Sigmoid colon (tissue), 7 donors: ENCODE results near the gene CRBN. TPM values are rescaled to one million over a fixed set of nuclear protein-coding genes. Genes with fewer than 3 reads are reported as not detected.

ENCODE experiments used
- DNase-seq: peaks from one replicate; pipeline ENCODE4 v3.0.0-alpha.2; 2019
- H3K27ac ChIP-seq, 4 donors: fragments of 200-600 bp; sonication (generic); one replicate each; pipeline ENCODE4 v1.5.1; 2016 to 2019; ENCODE audit warnings: mild to moderate bottlenecking in 1 of 4
- H3K27me3 ChIP-seq, 3 donors: fragments of 200-600 bp; sonication (generic); one replicate each; pipeline ENCODE4 v1.5.1; 2019; ENCODE audit warnings: mild to moderate bottlenecking in 1 of 3
- H3K36me3 ChIP-seq, 4 donors: fragments of 200-600 bp; sonication (generic); one replicate each; pipeline ENCODE4 v1.5.1; 2016 to 2019
- H3K4me1 ChIP-seq, 4 donors: fragments of 200-600 bp; sonication (generic); one replicate each; pipeline ENCODE4 v1.5.1; 2017 to 2019
- H3K4me3 ChIP-seq, 4 donors: fragments of 200-600 bp; sonication (generic); one replicate each; pipeline ENCODE4 v1.5.1; 2017 to 2019; ENCODE audit warnings: mild to moderate bottlenecking in 2 of 4, moderate library complexity in 1 of 4
- H3K9me3 ChIP-seq, 4 donors: fragments of 200-600 bp in 3 of 4; sonication (generic) in 3 of 4; one replicate each; pipeline versions ENCODE4 v1.5.1 to v1.6.1; 2013 to 2019
- EP300 ChIP-seq, 4 donors: sonication (generic); formaldehyde crosslinking; IDR thresholded peaks; one replicate each; pipeline ENCODE4 v1.6.1; 2017; ENCODE audit warnings: antibody characterized with exemption in 4 of 4
- POLR2A ChIP-seq, 2 donors: fragments of 450-650 bp; IDR thresholded peaks; one replicate each; pipeline ENCODE4 v1.6.1; 2016; ENCODE audit warnings: antibody characterized with exemption in 2 of 2, mild to moderate bottlenecking in 2 of 2, moderate library complexity in 2 of 2
- POLR2AphosphoS5 ChIP-seq, 4 donors: sonication (generic); formaldehyde crosslinking; IDR thresholded peaks; one replicate each; pipeline ENCODE4 v1.6.1; 2017; ENCODE audit warnings: antibody characterized with exemption in 4 of 4
- WGBS, 2 donors: extraction: QIAGEN DNeasy Blood & Tissue Kit; methylation state at CpG; one replicate each; pipeline ENCODE4 v1.1.7; 2013; 5-methylcytosine and 5-hydroxymethylcytosine counted together
- intact Hi-C: fragments of 100-400 bp; cut with DNase I; formaldehyde crosslinking; loops from one replicate; pipeline ENCODE4 v1.15.1; 2023
- polyA plus RNA-seq, 3 donors: library from polyadenylated mRNA; stranded (reverse); fragments of 200-250 nt; gene quantifications; one replicate each; pipeline ENCODE4 v1.2.3, GENCODE V29; 2013
- total RNA-seq, 4 donors: library from RNA; depleted of rRNA; stranded (reverse); fragments of >200 nt; gene quantifications; one replicate each; pipeline ENCODE4 v1.1.0, GENCODE V29; 2016
- TF ChIP-seq, protein P1 (sequence below), 4 experiments: fragments of 450-650 bp in 3 of 4; fragments of 200-600 bp in 1 of 4; IDR thresholded peaks; one replicate each; pipeline ENCODE4 v1.5.1; 2016 to 2019; ENCODE audit warnings: antibody characterized with exemption in 4 of 4, mild to moderate bottlenecking in 3 of 4, moderate library complexity in 2 of 4
- donor health status: healthy with polysubstance abuse.
- donor health status: Bipolar disorder and iron deficiency.
- donor health status: healthy.

Gene CRBN
- total and polyA plus RNA-seq, 7 donors, result 24.6 to 271 (median 61.9) TPM

DNA sequence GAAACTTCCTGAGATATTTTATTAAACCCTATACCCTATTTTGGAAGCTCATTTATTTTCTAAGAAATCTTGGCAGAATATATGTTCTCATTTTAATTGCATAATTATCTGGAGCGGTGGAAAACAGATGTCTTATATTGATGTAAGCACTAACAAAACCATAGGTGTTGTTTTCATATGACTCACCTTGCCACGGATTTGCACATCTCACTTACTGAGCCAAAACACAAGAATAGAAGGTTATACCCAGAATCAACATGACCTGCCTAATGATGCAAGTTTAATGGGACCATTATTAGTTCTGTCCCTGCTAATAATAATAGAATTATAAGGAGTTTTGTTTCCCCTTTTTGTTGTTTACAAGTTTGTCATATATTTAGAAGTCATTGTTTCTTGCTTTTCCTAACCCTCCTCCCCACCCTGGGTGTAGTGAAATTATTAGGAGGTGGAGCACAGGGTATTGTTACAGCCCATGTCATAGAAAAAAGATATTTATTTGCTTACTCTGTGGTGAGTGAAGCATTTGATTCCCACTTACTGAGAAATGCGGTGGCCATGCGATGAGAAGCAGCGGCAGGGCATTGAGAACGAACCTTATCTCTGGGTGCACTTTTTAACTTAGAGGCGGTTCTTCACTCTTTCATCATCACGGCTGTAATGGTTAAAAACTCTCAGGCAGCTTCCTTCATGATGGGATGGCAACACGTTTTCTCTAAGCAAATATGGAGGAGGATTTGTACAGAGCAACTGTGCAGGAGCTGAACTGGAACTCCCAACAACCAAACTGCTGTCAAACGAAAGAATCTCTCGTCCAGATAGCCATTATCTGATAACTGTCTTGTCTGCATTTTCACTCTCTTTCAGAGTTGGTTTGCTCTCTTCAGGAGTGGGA is 69.8 kb downstream of the CRBN start:
- no peaks in the 10 kb centered on the region for H3K27me3 ChIP-seq
- H3K4me3 ChIP-seq, result no peak overlapping the region
- H3K4me1 ChIP-seq, result no peaks in the 10 kb centered on the region
- no peak for TF ChIP-seq POLR2A (IDR thresholded peaks at IDR 0.05)
- no peak for TF ChIP-seq POLR2AphosphoS5 (IDR thresholded peaks at IDR 0.05)
- TF ChIP-seq, protein P1, sequence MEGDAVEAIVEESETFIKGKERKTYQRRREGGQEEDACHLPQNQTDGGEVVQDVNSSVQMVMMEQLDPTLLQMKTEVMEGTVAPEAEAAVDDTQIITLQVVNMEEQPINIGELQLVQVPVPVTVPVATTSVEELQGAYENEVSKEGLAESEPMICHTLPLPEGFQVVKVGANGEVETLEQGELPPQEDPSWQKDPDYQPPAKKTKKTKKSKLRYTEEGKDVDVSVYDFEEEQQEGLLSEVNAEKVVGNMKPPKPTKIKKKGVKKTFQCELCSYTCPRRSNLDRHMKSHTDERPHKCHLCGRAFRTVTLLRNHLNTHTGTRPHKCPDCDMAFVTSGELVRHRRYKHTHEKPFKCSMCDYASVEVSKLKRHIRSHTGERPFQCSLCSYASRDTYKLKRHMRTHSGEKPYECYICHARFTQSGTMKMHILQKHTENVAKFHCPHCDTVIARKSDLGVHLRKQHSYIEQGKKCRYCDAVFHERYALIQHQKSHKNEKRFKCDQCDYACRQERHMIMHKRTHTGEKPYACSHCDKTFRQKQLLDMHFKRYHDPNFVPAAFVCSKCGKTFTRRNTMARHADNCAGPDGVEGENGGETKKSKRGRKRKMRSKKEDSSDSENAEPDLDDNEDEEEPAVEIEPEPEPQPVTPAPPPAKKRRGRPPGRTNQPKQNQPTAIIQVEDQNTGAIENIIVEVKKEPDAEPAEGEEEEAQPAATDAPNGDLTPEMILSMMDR (IDR thresholded peaks at IDR 0.05), result no peak
- no peak for TF ChIP-seq EP300 (IDR thresholded peaks at IDR 0.05)
- intact Hi-C loops, result no loop called here
- DNase-seq, result no peak
- H3K36me3 ChIP-seq, result no peaks in the 10 kb centered on the region
- H3K27ac ChIP-seq, result no peak overlapping the region
- WGBS, 2 donors, result 27 to 58% methylated on average over 11 of the region's 11 CpGs
- no peaks in the 10 kb centered on the region for H3K9me3 ChIP-seq

DNA sequence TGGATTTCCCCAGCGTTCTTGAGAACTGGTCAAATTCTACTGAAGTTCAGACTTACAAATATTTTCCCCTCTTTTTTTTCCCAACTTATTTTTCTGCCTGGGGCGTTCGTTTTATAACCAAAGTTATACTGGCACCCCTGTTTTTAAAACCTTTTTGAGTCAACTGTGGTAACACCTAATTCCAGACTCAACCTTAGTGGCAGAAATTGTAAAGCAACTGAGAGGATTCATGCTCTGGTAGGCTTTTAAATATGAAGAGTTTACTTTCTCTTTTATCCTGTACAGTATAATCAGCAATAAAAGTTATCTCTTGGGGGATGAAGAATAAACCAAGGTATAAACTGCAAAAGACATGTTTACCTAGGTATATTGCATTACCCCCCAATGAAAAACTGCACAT is 71.6 kb downstream of the CRBN start:
- intact Hi-C loops, result no loop called here
- WGBS, 2 donors, result 75 to 81% methylated on average over 3 of the region's 3 CpGs
- no peak for TF ChIP-seq POLR2AphosphoS5 (IDR thresholded peaks at IDR 0.05)
- TF ChIP-seq POLR2A (IDR thresholded peaks at IDR 0.05), result no peak
- no peak for TF ChIP-seq EP300 (IDR thresholded peaks at IDR 0.05)
- TF ChIP-seq, protein P1 (IDR thresholded peaks at IDR 0.05), result no peak

DNA sequence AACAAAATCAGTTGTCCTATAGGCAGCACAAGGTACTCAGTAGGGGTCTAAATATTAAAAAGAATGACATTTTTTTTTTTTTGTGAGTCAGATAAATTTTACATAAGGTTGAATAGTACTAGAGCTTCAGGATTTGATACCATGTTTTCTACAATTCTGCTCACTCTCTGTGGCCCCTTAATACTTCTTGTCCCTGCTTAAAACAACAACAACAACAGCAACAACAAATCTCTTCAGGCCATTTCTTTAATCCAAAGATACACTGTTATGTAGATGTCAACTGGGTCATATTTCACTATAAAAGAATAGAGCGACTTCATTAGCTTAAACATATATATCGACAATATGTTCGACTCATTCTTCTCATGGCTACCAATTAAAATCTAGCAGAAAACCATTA is 72.3 kb downstream of the CRBN start:
- Histone ChIP-seq H3K27ac (no peak overlapping the region), H3K4me3 (no peak overlapping the region), H3K36me3 (no peaks in the 10 kb centered on the region), H3K27me3 (no peaks in the 10 kb centered on the region), H3K4me1 (no peaks in the 10 kb centered on the region), H3K9me3 (no peaks in the 10 kb centered on the region)
- DNase-seq, result no peak
- TF ChIP-seq POLR2A (IDR thresholded peaks at IDR 0.05) (no peak), EP300 (IDR thresholded peaks at IDR 0.05) (no peak), POLR2AphosphoS5 (IDR thresholded peaks at IDR 0.05) (no peak)
- TF ChIP-seq, protein P1 (IDR thresholded peaks at IDR 0.05), result no peak
- 98% methylated on average over 3 of the region's 3 CpGs for WGBS, 2 donors
- intact Hi-C loops, result no loop called here

More for the DNA sequence above, 71.6 kb downstream of the CRBN start:
- Histone ChIP-seq H3K36me3 (no peaks in the 10 kb centered on the region), H3K9me3 (no peaks in the 10 kb centered on the region), H3K4me1 (no peaks in the 10 kb centered on the region), H3K4me3 (no peak overlapping the region), H3K27me3 (no peaks in the 10 kb centered on the region), H3K27ac (no peak overlapping the region)
- DNase-seq, result no peak

DNA sequence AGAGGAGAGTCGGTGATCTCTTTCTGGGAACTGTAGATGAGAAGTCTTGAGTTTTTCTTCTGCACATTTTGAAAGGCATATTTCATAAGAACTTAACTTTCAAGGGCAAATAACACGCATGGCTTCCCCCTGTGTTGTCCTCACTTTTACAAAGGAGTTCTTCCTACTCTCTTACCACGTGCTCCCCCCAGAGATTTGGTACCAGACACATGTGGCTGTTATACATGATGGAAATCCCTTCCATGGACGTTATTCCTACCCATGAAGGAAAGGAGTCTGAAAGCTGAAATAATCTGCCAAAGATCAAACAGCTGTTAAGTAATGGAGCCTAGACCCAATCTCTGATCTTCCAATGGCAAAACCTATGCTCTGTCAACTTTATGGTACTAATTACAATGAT is 73.7 kb downstream of the CRBN start:
- no peak overlapping the region for H3K27ac ChIP-seq
- 66 to 82% methylated on average over 4 of the region's 4 CpGs for WGBS, 2 donors
- H3K4me1 ChIP-seq, result no peaks in the 10 kb centered on the region
- H3K27me3 ChIP-seq, result no peaks in the 10 kb centered on the region
- no peaks in the 10 kb centered on the region for H3K36me3 ChIP-seq
- DNase-seq, result no peak
- H3K9me3 ChIP-seq, result no peaks in the 10 kb centered on the region
- TF ChIP-seq, protein P1 (IDR thresholded peaks at IDR 0.05), result no peak
- no peak for TF ChIP-seq EP300 (IDR thresholded peaks at IDR 0.05)
- TF ChIP-seq POLR2AphosphoS5 (IDR thresholded peaks at IDR 0.05), result no peak
- TF ChIP-seq POLR2A (IDR thresholded peaks at IDR 0.05), result no peak
- H3K4me3 ChIP-seq, result no peak overlapping the region
- intact Hi-C loops, result no loop called here
